A673 (cell line): ENCODE results near the gene DENND2C. TPM values are rescaled to one million over a fixed set of nuclear protein-coding genes. Genes with fewer than 3 reads are reported as not detected.

Experiments used
- BruUV-seq: library from RNA; stranded (reverse); fragments of 400-500 nt; replicated peaks from 2 replicates; lab custom pipeline; 2021; lab: Mats Ljungman, UMichigan
- CTCF ChIA-PET: fragments of 300-600 bp; sonication (Branson Sonifier 250); formaldehyde crosslinking; loops from one replicate; lab custom pipeline; 2022; ENCODE audit warnings: antibody characterized with exemption; lab: Charles Lee
- POLR2A ChIA-PET: fragments of 300-600 bp; sonication (Branson Sonifier 250); formaldehyde crosslinking; loops from one replicate; lab custom pipeline; 2022; ENCODE audit warnings: antibody characterized with exemption; ENCODE audit not compliant: low non-redundant PET; lab: Charles Lee
- DNase-seq: peaks from one replicate; pipeline ENCODE4 v3.0.0-alpha.2; 2015; ENCODE audit warnings: low spot score
- H3K27ac ChIP-seq: fragments of 200-600 bp; sonication (generic); 2 replicates; pipeline ENCODE4 v1.5.1; 2016; ENCODE audit warnings: mixed run types, low read depth, mild to moderate bottlenecking, mixed read lengths, antibody characterized with exemption, low read length; ENCODE audit not compliant: poor library complexity, severe bottlenecking
- H3K27me3 ChIP-seq: fragments of 200-600 bp; sonication (generic); replicated peaks from 2 replicates; pipeline ENCODE4 v1.6.1; 2017; ENCODE audit warnings: mixed run types, low read depth, mild to moderate bottlenecking, mixed read lengths, antibody characterized with exemption, low read length; ENCODE audit not compliant: insufficient read depth, poor library complexity
- H3K36me3 ChIP-seq: fragments of 200-600 bp; sonication (generic); 2 replicates; pipeline ENCODE4 v1.6.1; 2016; ENCODE audit warnings: mixed run types, mild to moderate bottlenecking, mixed read lengths, antibody characterized with exemption, low read length; ENCODE audit not compliant: insufficient read depth, poor library complexity, severe bottlenecking
- H3K4me1 ChIP-seq: fragments of 200-600 bp; sonication (generic); 2 replicates; pipeline ENCODE4 v1.6.1; 2017; ENCODE audit warnings: mixed run types, mild to moderate bottlenecking, mixed read lengths, antibody characterized with exemption, low read length; ENCODE audit not compliant: insufficient read depth, poor library complexity, severe bottlenecking
- H3K4me3 ChIP-seq: fragments of 200-600 bp; sonication (generic); 2 replicates; pipeline ENCODE4 v1.5.1; 2016; ENCODE audit warnings: low read depth, mixed run types, mild to moderate bottlenecking, mixed read lengths, low read length; ENCODE audit not compliant: poor library complexity, severe bottlenecking
- H3K9me3 ChIP-seq: fragments of 200-600 bp; sonication (generic); 2 replicates; pipeline ENCODE4 v1.6.1; 2016; ENCODE audit warnings: mixed run types, low read depth, mild to moderate bottlenecking, mixed read lengths, antibody characterized with exemption, low read length; ENCODE audit not compliant: poor library complexity, severe bottlenecking
- CTCF ChIP-seq: fragments of 300-800, 200-600 bp; sonication (generic); conservative IDR thresholded peaks from 2 replicates; pipeline ENCODE4 v1.5.1; 2017; ENCODE audit warnings: low read depth, mild to moderate bottlenecking, antibody characterized with exemption, low read length, moderate library complexity, mixed read lengths
- EZH2 ChIP-seq: fragments of 200-600 bp; sonication (generic); IDR thresholded peaks from 2 replicates; pipeline ENCODE4 v1.6.1; 2017; ENCODE audit warnings: borderline replicate concordance, low read depth, mild to moderate bottlenecking, mixed read lengths, antibody characterized with exemption, low read length; ENCODE audit not compliant: poor library complexity, severe bottlenecking
- intact Hi-C: fragments of 100-400 bp; cut with micrococcal nuclease; formaldehyde crosslinking; loops from one replicate; pipeline ENCODE4 v1.10.0; 2022; ENCODE audit not compliant: unreplicated experiment
- total RNA-seq: library from RNA; stranded (reverse); gene quantifications from 2 replicates; pipeline ENCODE4 v1.2.3, GENCODE V29; 2021

The DENND2C gene
- total RNA-seq, 1 experiment from 2014 or later = 1.9 TPM

- BruUV-seq = no TSS peak
- H3K27ac ChIP-seq = no peak overlapping the region
- no peaks in the 10 kb centered on the region for H3K27me3 ChIP-seq
- ChIA-PET POLR2A (no interaction called here), CTCF (no interaction called here)
- DNase-seq = no peak
- TF ChIP-seq CTCF = no peak
- no peak for TF ChIP-seq EZH2
- no peaks in the 10 kb centered on the region for H3K9me3 ChIP-seq
- no peak overlapping the region for H3K4me3 ChIP-seq
- no peaks in the 10 kb centered on the region for H3K36me3 ChIP-seq
- no peaks in the 10 kb centered on the region for H3K4me1 ChIP-seq
- intact Hi-C loops = no loop called here
These were observed 60.0 kb downstream of the DENND2C start for GRCh38 chr1:114609826-114610225.

- no peak overlapping the region for H3K4me3 ChIP-seq
- no peaks in the 10 kb centered on the region for H3K4me1 ChIP-seq
- CTCF ChIA-PET = no interaction called here
- DNase-seq = no peak
- TF ChIP-seq EZH2 (no peak), CTCF (no peak)
- no TSS peak for BruUV-seq
- H3K27ac ChIP-seq = no peak overlapping the region
- no peaks in the 10 kb centered on the region for H3K9me3 ChIP-seq
- POLR2A ChIA-PET = no interaction called here
- intact Hi-C loops = no loop called here
- H3K27me3 ChIP-seq = no peaks in the 10 kb centered on the region
- no peaks in the 10 kb centered on the region for H3K36me3 ChIP-seq
These were observed 60.8 kb downstream of the DENND2C start for GRCh38 chr1:114609026-114609425.

DNA sequence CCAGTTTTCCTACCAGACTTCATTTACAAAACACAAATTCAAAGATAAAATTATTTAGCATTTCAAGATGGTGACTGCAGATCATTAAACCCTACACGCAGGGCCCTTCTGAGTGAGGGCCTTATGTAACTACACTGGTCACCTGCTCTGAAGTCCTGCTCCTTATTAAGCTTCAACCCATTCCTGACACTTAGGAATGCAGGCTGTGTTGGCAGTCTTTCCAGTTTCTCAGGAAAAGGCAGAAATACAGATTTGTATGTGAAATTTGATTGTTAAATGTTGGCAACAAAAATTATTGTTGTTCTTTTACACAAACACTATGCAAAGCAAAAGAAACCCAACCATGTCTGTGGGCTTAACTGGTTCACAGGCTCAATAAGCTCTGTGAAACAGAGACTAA, 62.6 kb downstream of the DENND2C start:
- Histone ChIP-seq H3K4me3 (no peak overlapping the region), H3K27me3 (no peaks in the 10 kb centered on the region), H3K27ac (no peak overlapping the region), H3K9me3 (no peaks in the 10 kb centered on the region), H3K4me1 (no peaks in the 10 kb centered on the region), H3K36me3 (no peaks in the 10 kb centered on the region)
- TF ChIP-seq EZH2 (no peak), CTCF (no peak)
- no peak for DNase-seq
- CTCF ChIA-PET = no interaction called here
- no TSS peak for BruUV-seq
- intact Hi-C loops = no loop called here
- POLR2A ChIA-PET = no interaction called here
